Fibroblast of skin of right biceps (primary cell): ENCODE data around the gene HBM.
"Not testable (repeated sequence)": the region's sequence is repeated elsewhere in the genome, so short reads cannot be mapped to it uniquely, and the experiment has no call there.

Source experiments
- DNase-seq: peaks from one replicate; pipeline ENCODE4 v3.0.0-alpha.2; 2013

Gene HBM

DNA sequence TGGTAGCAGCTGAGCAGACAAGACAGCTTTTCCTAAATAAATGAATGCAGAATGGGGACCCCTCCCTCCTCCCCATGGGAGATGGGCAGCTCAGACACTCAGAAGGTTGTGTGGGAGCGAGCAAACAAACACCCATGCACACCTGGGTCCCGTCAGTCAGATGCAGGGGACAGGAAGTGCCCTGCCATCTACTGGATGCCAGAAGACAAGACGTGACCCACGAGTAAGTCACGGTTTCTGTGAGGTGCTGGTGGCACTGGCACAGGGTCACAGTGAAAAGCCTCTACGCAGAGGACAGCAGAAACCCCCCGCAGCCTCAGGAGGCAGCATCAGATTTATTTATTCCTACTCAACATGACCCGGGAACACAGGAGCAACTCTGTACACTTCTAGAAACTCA is 22.9 kb downstream of the HBM start:
- no peak for DNase-seq

DNA sequence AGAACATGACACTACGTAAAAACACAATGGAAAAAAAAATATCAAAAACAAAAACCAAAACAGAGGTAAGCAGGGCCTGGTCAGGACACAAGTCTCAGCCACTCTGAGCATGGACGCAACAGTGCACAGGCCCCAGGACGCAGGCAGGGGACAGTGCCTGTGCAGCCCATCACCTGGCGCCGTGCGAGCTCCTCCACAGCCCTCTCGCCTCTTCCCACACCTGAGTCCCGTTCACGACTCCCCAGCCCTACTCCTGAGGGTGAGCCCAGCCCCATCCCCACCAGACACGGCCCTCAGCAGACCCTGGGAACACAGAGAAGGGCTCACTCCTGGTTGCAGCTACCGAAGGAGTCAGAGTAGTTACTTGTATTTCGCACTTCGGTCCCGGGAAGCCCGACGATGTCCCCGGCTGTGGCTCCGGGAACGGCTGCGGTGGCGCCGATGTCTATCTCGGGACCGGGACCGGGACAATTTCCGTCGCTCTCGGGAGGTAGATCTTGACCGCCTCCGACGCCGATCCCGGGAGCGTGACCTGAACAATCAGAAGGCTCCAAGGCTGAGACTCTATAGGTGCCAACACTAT is 23.9 kb downstream of the HBM start:
- no peak for DNase-seq

- DNase-seq = no peak
Measured at GRCh38 chr16:191831-192230, 26.1 kb downstream of the HBM start.

- DNase-seq = no peak
Measured at GRCh38 chr16:192686-193085, 26.9 kb downstream of the HBM start.

DNA sequence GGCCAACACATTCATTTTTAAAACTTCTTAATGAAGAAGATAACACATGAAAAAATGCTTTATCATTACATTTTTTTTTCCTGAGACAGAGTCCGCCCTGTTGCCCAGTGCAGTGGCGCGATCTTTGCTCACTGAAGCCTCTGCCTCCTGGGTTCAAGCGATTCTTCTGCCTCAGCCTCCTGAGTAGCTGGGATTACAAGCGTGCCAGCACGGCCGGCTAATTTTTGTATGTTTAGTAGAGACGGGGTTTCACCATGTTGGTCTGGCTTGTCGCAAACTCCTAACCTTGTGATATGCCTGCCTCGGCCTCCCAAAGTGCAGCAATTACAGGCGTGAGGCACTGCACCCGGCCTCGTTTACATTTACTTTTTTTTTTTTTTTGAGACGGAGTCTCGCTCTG is 27.7 kb downstream of the HBM start:
- no peak for DNase-seq

GRCh38 chr16:194516-194915 is 28.7 kb downstream of the HBM start:
- no peak for DNase-seq

DNA sequence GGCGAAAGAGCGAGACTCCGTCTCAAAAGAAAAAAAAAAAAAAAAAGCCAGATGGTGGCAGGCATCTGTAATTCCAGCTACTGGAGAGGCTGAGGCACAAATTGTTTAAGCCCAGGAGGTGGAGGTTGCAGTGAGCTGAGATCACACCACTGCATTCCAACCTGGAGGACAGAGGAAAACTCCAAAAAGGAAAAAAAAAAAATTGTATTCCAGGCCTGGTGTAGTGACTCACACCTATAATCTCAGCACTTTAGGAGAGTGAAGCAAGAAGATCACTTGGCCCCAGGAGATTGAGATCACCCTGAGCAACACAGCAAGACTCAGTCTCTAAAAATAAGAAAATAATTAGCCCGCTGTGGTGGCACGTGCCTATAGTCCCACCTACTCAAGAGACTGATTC is 34.6 kb downstream of the HBM start:
- DNase-seq = peak; percentile 74

DNA sequence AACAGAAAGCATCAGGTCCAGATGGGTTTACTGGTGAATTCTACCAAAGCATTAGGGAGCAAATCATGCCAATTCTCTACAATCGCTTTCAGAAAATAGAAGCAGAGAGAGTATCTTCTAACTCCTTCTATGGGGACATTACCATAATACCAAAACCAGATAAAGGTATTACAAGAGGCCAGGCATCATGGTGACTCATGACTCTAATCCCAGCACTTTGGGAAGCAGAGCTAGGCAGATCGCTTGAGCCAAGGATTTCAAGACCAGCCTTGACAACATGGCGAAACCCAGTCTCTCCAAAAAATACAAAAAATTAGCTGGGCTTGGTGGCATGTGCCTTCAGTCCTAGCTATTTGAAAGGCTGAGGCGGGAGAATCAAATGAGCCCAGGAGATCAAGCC is 37.5 kb downstream of the HBM start:
- no peak for DNase-seq

GRCh38 chr16:204046-204445 is 38.3 kb downstream of the HBM start:
- DNase-seq = not testable (repeated sequence)

DNA sequence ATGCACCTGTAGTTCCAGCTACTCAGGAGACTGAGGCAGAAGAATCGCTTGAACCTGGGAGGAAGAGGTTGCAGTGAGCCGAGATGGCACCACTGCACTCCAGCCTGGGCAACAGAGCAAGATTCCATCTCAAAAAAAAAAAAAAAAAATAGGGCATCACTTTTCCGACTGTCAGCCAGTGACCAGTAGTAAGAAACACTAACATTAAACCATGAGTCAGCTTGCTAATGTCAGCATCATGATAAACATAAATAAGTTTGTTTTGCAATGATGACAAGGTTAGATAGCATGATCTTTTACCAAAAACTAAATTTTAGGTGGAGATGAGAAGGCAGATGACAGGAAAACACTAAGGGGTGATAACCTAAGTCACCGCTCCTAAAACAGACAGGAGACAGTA is 43.6 kb downstream of the HBM start:
- DNase-seq = not testable (repeated sequence)

- not testable (repeated sequence) for DNase-seq
Measured at GRCh38 chr16:211631-212180, 45.9 kb downstream of the HBM start.

DNA sequence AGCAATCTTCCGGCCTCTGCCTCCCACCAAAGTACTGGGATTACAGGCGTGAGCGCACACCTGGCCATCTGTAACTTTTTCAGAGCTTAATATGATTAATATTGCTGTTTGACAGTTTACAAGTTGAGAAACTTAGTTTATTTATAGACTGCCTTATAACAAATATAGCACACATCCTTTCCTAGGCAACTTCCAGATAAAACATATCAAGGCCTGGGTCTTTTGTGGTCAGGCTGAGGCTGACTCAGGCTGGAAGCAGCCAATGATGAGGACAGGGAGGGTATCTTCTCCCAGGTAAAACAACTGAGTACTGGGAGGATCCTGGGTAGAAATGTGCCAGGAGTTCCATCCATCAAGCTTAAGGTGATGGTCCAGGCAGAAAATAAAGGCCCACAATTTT is 47.2 kb downstream of the HBM start:
- DNase-seq = no peak
